ENCODE measurements around the gene ZMAT3. TPM values are rescaled to one million over a fixed set of nuclear protein-coding genes. Genes with fewer than 3 reads are reported as not detected.
A peak's percentile ranks its signal among the peaks of the same experiment; 100 is the strongest.

Gene ZMAT3
- total and polyA plus RNA-seq, 4 donors: 1.9 to 5.4 (median 2.8) TPM

DNA sequence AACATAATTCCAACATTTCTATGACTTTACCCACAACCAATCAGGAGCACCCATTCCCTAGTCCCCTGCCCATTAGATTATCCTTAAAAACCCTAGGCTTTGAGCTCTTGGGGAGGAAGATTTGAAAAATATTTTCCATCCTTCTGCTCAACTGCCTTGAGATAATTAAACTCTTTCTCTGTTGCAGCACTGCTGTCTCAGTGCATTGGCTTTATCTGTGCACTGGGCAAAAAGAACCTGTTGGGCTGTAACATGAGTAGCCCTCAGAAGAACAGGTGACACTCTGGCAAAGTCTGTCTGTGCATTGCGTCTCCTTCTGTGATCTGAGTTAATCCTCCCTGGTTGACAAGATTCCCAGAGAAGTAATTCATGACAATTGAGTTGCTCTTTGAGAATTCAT is 83.9 kb downstream of the ZMAT3 start:
- H3K4me3 ChIP-seq (ENCODE audit: low read depth in 1 of 3, low read length in 3 of 3): peak overlapping the region in 1 of 3 donors; percentile 33
- H3K27ac ChIP-seq (ENCODE audit: low read depth in 1 of 2, low read length in 2 of 2): no peak overlapping the region
- DNase-seq (ENCODE audit: low spot score): no peak
- H3K9ac ChIP-seq (ENCODE audit: low read depth in 1 of 2, low read length in 2 of 2): no peak overlapping the region
- H3K9me3 ChIP-seq (ENCODE audit: control insufficient read depth in 4 of 4, low read length in 3 of 4): peaks cover 13 to 35% (median 26%) of the 10 kb centered on the region in 4 donors
- H3K27me3 ChIP-seq (ENCODE audit: control insufficient read depth in 4 of 4, insufficient read depth in 4 of 4, low read length in 3 of 4): no peaks in the 10 kb centered on the region
- peaks cover 0 to 5% (median 0%) of the 10 kb centered on the region in 4 donors for H3K36me3 ChIP-seq (ENCODE audit: control insufficient read depth in 4 of 4, insufficient read depth in 3 of 4, low read depth in 1 of 4, low read length in 3 of 4)
- TF ChIP-seq, protein P1, sequence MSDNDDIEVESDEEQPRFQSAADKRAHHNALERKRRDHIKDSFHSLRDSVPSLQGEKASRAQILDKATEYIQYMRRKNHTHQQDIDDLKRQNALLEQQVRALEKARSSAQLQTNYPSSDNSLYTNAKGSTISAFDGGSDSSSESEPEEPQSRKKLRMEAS (IDR thresholded peaks at IDR 0.05): no peak
- TF ChIP-seq FOXA1 (IDR thresholded peaks at IDR 0.05): no peak
- TF ChIP-seq HNF4G (IDR thresholded peaks at IDR 0.05): no peak
- TF ChIP-seq RAD21 (IDR thresholded peaks at IDR 0.05): no peak
- TF ChIP-seq TAF1 (conservative IDR thresholded peaks at IDR 0.05): no peak
- TF ChIP-seq FOXA2 (IDR thresholded peaks at IDR 0.05): no peak
- no peak for TF ChIP-seq NR2F2 (IDR thresholded peaks at IDR 0.05)
- no peak for TF ChIP-seq YY1 (IDR thresholded peaks at IDR 0.05)
- no peak for TF ChIP-seq SP1 (IDR thresholded peaks at IDR 0.05)
- no peak for TF ChIP-seq RXRA (IDR thresholded peaks at IDR 0.05)
- TF ChIP-seq GABPA (IDR thresholded peaks at IDR 0.05 in 1 of 2, conservative IDR thresholded peaks at IDR 0.05 in 1 of 2): no peak
- TF ChIP-seq, protein P2, sequence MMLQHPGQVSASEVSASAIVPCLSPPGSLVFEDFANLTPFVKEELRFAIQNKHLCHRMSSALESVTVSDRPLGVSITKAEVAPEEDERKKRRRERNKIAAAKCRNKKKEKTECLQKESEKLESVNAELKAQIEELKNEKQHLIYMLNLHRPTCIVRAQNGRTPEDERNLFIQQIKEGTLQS (IDR thresholded peaks at IDR 0.05): no peak
- no peak for TF ChIP-seq HNF4A (conservative IDR thresholded peaks at IDR 0.05)
- TF ChIP-seq, protein P3, sequence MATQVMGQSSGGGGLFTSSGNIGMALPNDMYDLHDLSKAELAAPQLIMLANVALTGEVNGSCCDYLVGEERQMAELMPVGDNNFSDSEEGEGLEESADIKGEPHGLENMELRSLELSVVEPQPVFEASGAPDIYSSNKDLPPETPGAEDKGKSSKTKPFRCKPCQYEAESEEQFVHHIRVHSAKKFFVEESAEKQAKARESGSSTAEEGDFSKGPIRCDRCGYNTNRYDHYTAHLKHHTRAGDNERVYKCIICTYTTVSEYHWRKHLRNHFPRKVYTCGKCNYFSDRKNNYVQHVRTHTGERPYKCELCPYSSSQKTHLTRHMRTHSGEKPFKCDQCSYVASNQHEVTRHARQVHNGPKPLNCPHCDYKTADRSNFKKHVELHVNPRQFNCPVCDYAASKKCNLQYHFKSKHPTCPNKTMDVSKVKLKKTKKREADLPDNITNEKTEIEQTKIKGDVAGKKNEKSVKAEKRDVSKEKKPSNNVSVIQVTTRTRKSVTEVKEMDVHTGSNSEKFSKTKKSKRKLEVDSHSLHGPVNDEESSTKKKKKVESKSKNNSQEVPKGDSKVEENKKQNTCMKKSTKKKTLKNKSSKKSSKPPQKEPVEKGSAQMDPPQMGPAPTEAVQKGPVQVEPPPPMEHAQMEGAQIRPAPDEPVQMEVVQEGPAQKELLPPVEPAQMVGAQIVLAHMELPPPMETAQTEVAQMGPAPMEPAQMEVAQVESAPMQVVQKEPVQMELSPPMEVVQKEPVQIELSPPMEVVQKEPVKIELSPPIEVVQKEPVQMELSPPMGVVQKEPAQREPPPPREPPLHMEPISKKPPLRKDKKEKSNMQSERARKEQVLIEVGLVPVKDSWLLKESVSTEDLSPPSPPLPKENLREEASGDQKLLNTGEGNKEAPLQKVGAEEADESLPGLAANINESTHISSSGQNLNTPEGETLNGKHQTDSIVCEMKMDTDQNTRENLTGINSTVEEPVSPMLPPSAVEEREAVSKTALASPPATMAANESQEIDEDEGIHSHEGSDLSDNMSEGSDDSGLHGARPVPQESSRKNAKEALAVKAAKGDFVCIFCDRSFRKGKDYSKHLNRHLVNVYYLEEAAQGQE (IDR thresholded peaks at IDR 0.05): no peak
- TF ChIP-seq JUND (IDR thresholded peaks at IDR 0.05): no peak
- TF ChIP-seq, protein P4, sequence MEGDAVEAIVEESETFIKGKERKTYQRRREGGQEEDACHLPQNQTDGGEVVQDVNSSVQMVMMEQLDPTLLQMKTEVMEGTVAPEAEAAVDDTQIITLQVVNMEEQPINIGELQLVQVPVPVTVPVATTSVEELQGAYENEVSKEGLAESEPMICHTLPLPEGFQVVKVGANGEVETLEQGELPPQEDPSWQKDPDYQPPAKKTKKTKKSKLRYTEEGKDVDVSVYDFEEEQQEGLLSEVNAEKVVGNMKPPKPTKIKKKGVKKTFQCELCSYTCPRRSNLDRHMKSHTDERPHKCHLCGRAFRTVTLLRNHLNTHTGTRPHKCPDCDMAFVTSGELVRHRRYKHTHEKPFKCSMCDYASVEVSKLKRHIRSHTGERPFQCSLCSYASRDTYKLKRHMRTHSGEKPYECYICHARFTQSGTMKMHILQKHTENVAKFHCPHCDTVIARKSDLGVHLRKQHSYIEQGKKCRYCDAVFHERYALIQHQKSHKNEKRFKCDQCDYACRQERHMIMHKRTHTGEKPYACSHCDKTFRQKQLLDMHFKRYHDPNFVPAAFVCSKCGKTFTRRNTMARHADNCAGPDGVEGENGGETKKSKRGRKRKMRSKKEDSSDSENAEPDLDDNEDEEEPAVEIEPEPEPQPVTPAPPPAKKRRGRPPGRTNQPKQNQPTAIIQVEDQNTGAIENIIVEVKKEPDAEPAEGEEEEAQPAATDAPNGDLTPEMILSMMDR (IDR thresholded peaks at IDR 0.05; ENCODE audit: low read depth, low read length, missing input control): no peak
- TF ChIP-seq EGR1 (IDR thresholded peaks at IDR 0.05; ENCODE audit: low read depth in 2 of 2): no peak
- TF ChIP-seq, protein P5, sequence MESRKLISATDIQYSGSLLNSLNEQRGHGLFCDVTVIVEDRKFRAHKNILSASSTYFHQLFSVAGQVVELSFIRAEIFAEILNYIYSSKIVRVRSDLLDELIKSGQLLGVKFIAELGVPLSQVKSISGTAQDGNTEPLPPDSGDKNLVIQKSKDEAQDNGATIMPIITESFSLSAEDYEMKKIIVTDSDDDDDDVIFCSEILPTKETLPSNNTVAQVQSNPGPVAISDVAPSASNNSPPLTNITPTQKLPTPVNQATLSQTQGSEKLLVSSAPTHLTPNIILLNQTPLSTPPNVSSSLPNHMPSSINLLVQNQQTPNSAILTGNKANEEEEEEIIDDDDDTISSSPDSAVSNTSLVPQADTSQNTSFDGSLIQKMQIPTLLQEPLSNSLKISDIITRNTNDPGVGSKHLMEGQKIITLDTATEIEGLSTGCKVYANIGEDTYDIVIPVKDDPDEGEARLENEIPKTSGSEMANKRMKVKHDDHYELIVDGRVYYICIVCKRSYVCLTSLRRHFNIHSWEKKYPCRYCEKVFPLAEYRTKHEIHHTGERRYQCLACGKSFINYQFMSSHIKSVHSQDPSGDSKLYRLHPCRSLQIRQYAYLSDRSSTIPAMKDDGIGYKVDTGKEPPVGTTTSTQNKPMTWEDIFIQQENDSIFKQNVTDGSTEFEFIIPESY (IDR thresholded peaks at IDR 0.05): no peak
- no peaks in the 10 kb centered on the region for H3K4me1 ChIP-seq (ENCODE audit: control insufficient read depth in 4 of 4, insufficient read depth in 4 of 4, low read length in 3 of 4)
- WGBS: 100% methylated on average over 1 of the region's 1 CpG

Data from liver (tissue), 9 donors.